WTC11 (cell line): ENCODE results near the gene SELENBP1. TPM values are rescaled to one million over a fixed set of nuclear protein-coding genes. Genes with fewer than 3 reads are reported as not detected.

ENCODE experiments used
- ATAC-seq: fragments of 200-7000 bp; cut with Tn5 transposase; 2 replicates; pipeline ENCODE4 v1.10.0; 2021; ENCODE audit warnings: mild to moderate bottlenecking, moderate library complexity
- CTCF ChIA-PET: fragments of 300-600 bp; sonication (Branson Sonifier 250); formaldehyde crosslinking; loops from one replicate; lab custom pipeline; 2021; ENCODE audit warnings: antibody characterized with exemption; lab: Charles Lee
- POLR2A ChIA-PET: fragments of 350-600 bp; sonication (Branson Sonifier 250); formaldehyde crosslinking; loops from one replicate; lab custom pipeline; 2021; ENCODE audit warnings: antibody characterized with exemption; lab: Charles Lee
- DNase-seq: peaks from one replicate; pipeline ENCODE4 v3.0.0; 2021; ENCODE audit warnings: low spot score
- H3K27ac Mint-ChIP-seq: 2 replicates; pipeline ENCODE4 v1.8.0; 2021; ENCODE audit warnings: mixed read lengths
- H3K27me3 Mint-ChIP-seq: 2 replicates; pipeline ENCODE4 v1.8.0; 2021; ENCODE audit warnings: low read depth, mild to moderate bottlenecking, moderate library complexity, mixed read lengths
- H3K36me3 Mint-ChIP-seq: 2 replicates; pipeline ENCODE4 v1.8.0; 2021; ENCODE audit warnings: mixed read lengths
- H3K4me1 Mint-ChIP-seq: 2 replicates; pipeline ENCODE4 v1.8.0; 2022; ENCODE audit warnings: mixed read lengths
- H3K4me3 Mint-ChIP-seq: 2 replicates; pipeline ENCODE4 v1.8.0; 2021; ENCODE audit warnings: mild to moderate bottlenecking, moderate library complexity, mixed read lengths
- H3K9me3 Mint-ChIP-seq: 2 replicates; pipeline ENCODE4 v1.8.0; 2021; ENCODE audit warnings: mixed read lengths
- CREM ChIP-seq: sonication (generic); formaldehyde crosslinking; IDR thresholded peaks from 2 replicates; pipeline ENCODE4 v1.8.1; 2022; ENCODE audit warnings: mild to moderate bottlenecking, missing genetic modification reagents, moderate library complexity
- MXD4 ChIP-seq: fragments of 250-450 bp; sonication (Bioruptor Pico); IDR thresholded peaks from 2 replicates; pipeline ENCODE4 v1.8.0; 2021; ENCODE audit warnings: mild to moderate bottlenecking, moderate library complexity, borderline replicate concordance
- MYBL2 ChIP-seq: sonication (generic); formaldehyde crosslinking; IDR thresholded peaks from 2 replicates; pipeline ENCODE4 v1.8.1; 2023; ENCODE audit warnings: mild to moderate bottlenecking, moderate library complexity, missing genetic modification reagents
- NR3C1 ChIP-seq: sonication (generic); formaldehyde crosslinking; conservative IDR thresholded peaks from 2 replicates; pipeline ENCODE4 v1.8.1; 2023; ENCODE audit warnings: low read depth, mild to moderate bottlenecking, missing genetic modification reagents
- PRDM15 ChIP-seq: sonication (generic); formaldehyde crosslinking; IDR thresholded peaks from 2 replicates; pipeline ENCODE4 v1.8.0; 2022; ENCODE audit warnings: missing genetic modification reagents
- PREB ChIP-seq: sonication (generic); formaldehyde crosslinking; IDR thresholded peaks from 2 replicates; pipeline ENCODE4 v1.8.1; 2022; ENCODE audit warnings: mild to moderate bottlenecking, missing genetic modification reagents, moderate library complexity, borderline replicate concordance
- PRRX2 ChIP-seq: fragments of 250-450 bp; sonication (Bioruptor Pico); IDR thresholded peaks from 2 replicates; pipeline ENCODE4 v1.8.0; 2021; ENCODE audit warnings: mild to moderate bottlenecking
- RORB ChIP-seq: fragments of 250-450 bp; sonication (Bioruptor Pico); IDR thresholded peaks from 2 replicates; pipeline ENCODE4 v1.9.0; 2021; ENCODE audit warnings: mild to moderate bottlenecking
- SOX15 ChIP-seq: fragments of 250-450 bp; sonication (Bioruptor Pico); IDR thresholded peaks from 2 replicates; pipeline ENCODE4 v1.9.0; 2021; ENCODE audit warnings: mild to moderate bottlenecking
- SP1 ChIP-seq: sonication (generic); formaldehyde crosslinking; conservative IDR thresholded peaks from 2 replicates; pipeline ENCODE4 v1.8.1; 2022; ENCODE audit warnings: missing genetic modification reagents
- ZBTB21 ChIP-seq: sonication (generic); formaldehyde crosslinking; IDR thresholded peaks from 2 replicates; pipeline ENCODE4 v1.8.1; 2023; ENCODE audit warnings: mild to moderate bottlenecking, missing genetic modification reagents, borderline replicate concordance
- ZBTB43 ChIP-seq: sonication (generic); formaldehyde crosslinking; IDR thresholded peaks from 2 replicates; pipeline ENCODE4 v1.8.1; 2023; ENCODE audit warnings: mild to moderate bottlenecking, missing genetic modification reagents
- ZNF317 ChIP-seq: sonication (generic); formaldehyde crosslinking; IDR thresholded peaks from 2 replicates; pipeline ENCODE4 v1.8.1; 2023; ENCODE audit warnings: low read depth, mild to moderate bottlenecking, moderate library complexity, missing genetic modification reagents, borderline replicate concordance
- ZNF396 ChIP-seq: fragments of 250-450 bp; sonication (Bioruptor Pico); IDR thresholded peaks from 2 replicates; pipeline ENCODE4 v1.8.0; 2021; ENCODE audit warnings: mild to moderate bottlenecking, moderate library complexity, borderline replicate concordance
- ZNF512 ChIP-seq: sonication (generic); formaldehyde crosslinking; IDR thresholded peaks from 2 replicates; pipeline ENCODE4 v1.8.1; 2022; ENCODE audit warnings: missing genetic modification reagents, borderline replicate concordance
- total RNA-seq: library from RNA; stranded (reverse); gene quantifications from 3 replicates; pipeline ENCODE4 v1.2.3, GENCODE V29; 2021

The SELENBP1 gene
- total RNA-seq, 1 experiment from 2014 or later: 17.9 TPM

- ChIA-PET POLR2A (no interaction called here), CTCF (no interaction called here)
- H3K36me3 Mint-ChIP-seq: no peaks in the 10 kb centered on the region
- H3K4me1 Mint-ChIP-seq: no peaks in the 10 kb centered on the region
- H3K9me3 Mint-ChIP-seq: peaks cover 10% of the 10 kb centered on the region
- no peak overlapping the region for H3K27ac Mint-ChIP-seq
- TF ChIP-seq MXD4: no peak
- no peak for TF ChIP-seq ZBTB43 (CRISPR knock-in tag)
- TF ChIP-seq ZNF512 (CRISPR knock-in tag): no peak
- TF ChIP-seq ZBTB21 (CRISPR knock-in tag): no peak
- TF ChIP-seq PREB (CRISPR knock-in tag): no peak
- TF ChIP-seq RORB: no peak
- TF ChIP-seq SOX15 (CRISPR knock-in tag): no peak
- TF ChIP-seq ZNF317 (CRISPR knock-in tag): no peak
- no peak for TF ChIP-seq PRRX2 (CRISPR knock-in tag)
- no peak for TF ChIP-seq SP1 (CRISPR knock-in tag)
- ATAC-seq (no peak), DNase-seq (no peak)
- peaks cover 7% of the 10 kb centered on the region for H3K27me3 Mint-ChIP-seq
- no peak overlapping the region for H3K4me3 Mint-ChIP-seq
Observed at GRCh38 chr1:151386002-151386401, 13.5 kb upstream of the SELENBP1 start.

GRCh38 chr1:151384584-151384983 lies 12.1 kb upstream of the SELENBP1 start:
- no peak overlapping the region for H3K4me3 Mint-ChIP-seq
- peaks cover 10% of the 10 kb centered on the region for H3K9me3 Mint-ChIP-seq
- CTCF ChIA-PET: interaction anchor here (0.8 to 2.0 kb wide), 3 partner anchors 15 to 83 kb away, joined by 3 to 5 read pairs (median 4); no protein-coding TSS in a partner anchor
- peaks cover 7% of the 10 kb centered on the region for H3K27me3 Mint-ChIP-seq
- H3K27ac Mint-ChIP-seq: no peak overlapping the region
- ATAC-seq (no peak), DNase-seq (no peak)
- H3K4me1 Mint-ChIP-seq: no peaks in the 10 kb centered on the region
- H3K36me3 Mint-ChIP-seq: no peaks in the 10 kb centered on the region
- POLR2A ChIA-PET: no interaction called here
- TF ChIP-seq ZNF512 (CRISPR knock-in tag) (no peak), ZNF396 (CRISPR knock-in tag) (no peak), NR3C1 (CRISPR knock-in tag) (no peak), MYBL2 (no peak)
- TF ChIP-seq, all 79 proteins: peak for 0

GRCh38 chr1:151377150-151377884 lies 4.8 kb upstream of the SELENBP1 start:
- H3K4me1 Mint-ChIP-seq: peaks cover 12% of the 10 kb centered on the region
- POLR2A ChIA-PET: no interaction called here
- CTCF ChIA-PET: no interaction called here
- H3K27me3 Mint-ChIP-seq: no peaks in the 10 kb centered on the region; the same call in 1 of the 2 replicates
- H3K9me3 Mint-ChIP-seq: no peaks in the 10 kb centered on the region
- no peak for DNase-seq
- no peak for ATAC-seq
- H3K36me3 Mint-ChIP-seq: no peaks in the 10 kb centered on the region
- no peak overlapping the region for H3K27ac Mint-ChIP-seq
- no peak overlapping the region for H3K4me3 Mint-ChIP-seq
- TF ChIP-seq PRDM15 (CRISPR knock-in tag) (no peak), CREM (no peak), ZNF317 (CRISPR knock-in tag) (no peak)
